HG03354 (cell line): ENCODE measurements around the gene POU2F1.

Experiments
- ATAC-seq: cut with Tn5 transposase; IDR thresholded peaks from one replicate; pipeline ENCODE4 v1.9.1; 2021; ENCODE audit warnings: mild to moderate bottlenecking; ENCODE audit not compliant: unreplicated experiment, poor library complexity, severe bottlenecking

POU2F1 gene

GRCh38 chr1:167263819-167264464, 43.3 kb downstream of the POU2F1 start:
- peak; percentile 45 for ATAC-seq

- no peak for ATAC-seq
Observed at GRCh38 chr1:167266965-167267364, 46.3 kb downstream of the POU2F1 start.

GRCh38 chr1:167268347-167268787, 47.7 kb downstream of the POU2F1 start:
- no peak for ATAC-seq

- no peak for ATAC-seq
Observed at GRCh38 chr1:167270349-167271092, 49.8 kb downstream of the POU2F1 start.

GRCh38 chr1:167272369-167272957, 51.8 kb downstream of the POU2F1 start:
- ATAC-seq = no peak

- ATAC-seq = no peak
Observed at GRCh38 chr1:167273027-167273800, 52.5 kb downstream of the POU2F1 start.

- ATAC-seq = no peak
Observed at GRCh38 chr1:167274061-167274460, 53.4 kb downstream of the POU2F1 start.

- peak; percentile 81 for ATAC-seq
Observed at GRCh38 chr1:167276969-167277368, 56.3 kb downstream of the POU2F1 start.

GRCh38 chr1:167278497-167278896, 57.8 kb downstream of the POU2F1 start:
- no peak for ATAC-seq

- no peak for ATAC-seq
Observed at GRCh38 chr1:167280912-167281311, 60.2 kb downstream of the POU2F1 start.

GRCh38 chr1:167288390-167289074, 67.8 kb downstream of the POU2F1 start:
- ATAC-seq = no peak

GRCh38 chr1:167289075-167289442, 68.4 kb downstream of the POU2F1 start:
- no peak for ATAC-seq

- ATAC-seq = no peak
Observed at GRCh38 chr1:167289966-167290365, 69.3 kb downstream of the POU2F1 start.

- ATAC-seq = no peak
Observed at GRCh38 chr1:167291539-167292185, 71.0 kb downstream of the POU2F1 start.

- ATAC-seq = no peak
Observed at GRCh38 chr1:167292216-167292615, 71.5 kb downstream of the POU2F1 start.

- no peak for ATAC-seq
Observed at GRCh38 chr1:167293057-167293456, 72.4 kb downstream of the POU2F1 start.

- no peak for ATAC-seq
Observed at GRCh38 chr1:167294528-167294927, 73.8 kb downstream of the POU2F1 start.

GRCh38 chr1:167297222-167298214, 76.8 kb downstream of the POU2F1 start:
- no peak for ATAC-seq
